Activated naive CD4-positive, alpha-beta T cell treated with anti-CD3 and anti-CD28 coated beads, Interleukin-2, amount 10 ng/mL, durations not matched to agents 5 hours and 36 hours (primary cell): ENCODE data around the gene IKZF2. TPM values are rescaled to one million over a fixed set of nuclear protein-coding genes. Genes with fewer than 3 reads are reported as not detected.

Experiments
- total RNA-seq, 2 experiments: library from RNA; stranded (reverse); gene quantifications; one replicate each; pipeline ENCODE4 v1.2.3, GENCODE V29; 2021

Gene IKZF2
- 1 to 10 TPM; 2.1 to 2.3 TPM for total RNA-seq

GRCh38 chr2:213151437-213152064 is at the start of gene IKZF2:
IKZF2 (minus strand) TSS chr2:213151612; CDS start chr2:213148629, 2,983 bp downstream.

Other genes with a start within 250 kb of the IKZF2 start
- gene SPAG16, start 132.9 kb upstream of the IKZF2 start, total RNA-seq = 1 to 10 TPM; 8.0 to 9.8 TPM